GM18505 (cell line): ENCODE results near the gene HOTAIR.

Experiments
- ATAC-seq: cut with Tn5 transposase; IDR thresholded peaks from one replicate; pipeline ENCODE4 v1.9.1; 2021; ENCODE audit not compliant: unreplicated experiment
- POLR2A ChIP-seq: IDR thresholded peaks from 4 replicates; pipeline ENCODE4 v1.6.1; 2011; ENCODE audit warnings: borderline replicate concordance; ENCODE audit not compliant: insufficient read depth, insufficient read length; ENCODE audit errors: extremely low read depth

Gene HOTAIR

DNA sequence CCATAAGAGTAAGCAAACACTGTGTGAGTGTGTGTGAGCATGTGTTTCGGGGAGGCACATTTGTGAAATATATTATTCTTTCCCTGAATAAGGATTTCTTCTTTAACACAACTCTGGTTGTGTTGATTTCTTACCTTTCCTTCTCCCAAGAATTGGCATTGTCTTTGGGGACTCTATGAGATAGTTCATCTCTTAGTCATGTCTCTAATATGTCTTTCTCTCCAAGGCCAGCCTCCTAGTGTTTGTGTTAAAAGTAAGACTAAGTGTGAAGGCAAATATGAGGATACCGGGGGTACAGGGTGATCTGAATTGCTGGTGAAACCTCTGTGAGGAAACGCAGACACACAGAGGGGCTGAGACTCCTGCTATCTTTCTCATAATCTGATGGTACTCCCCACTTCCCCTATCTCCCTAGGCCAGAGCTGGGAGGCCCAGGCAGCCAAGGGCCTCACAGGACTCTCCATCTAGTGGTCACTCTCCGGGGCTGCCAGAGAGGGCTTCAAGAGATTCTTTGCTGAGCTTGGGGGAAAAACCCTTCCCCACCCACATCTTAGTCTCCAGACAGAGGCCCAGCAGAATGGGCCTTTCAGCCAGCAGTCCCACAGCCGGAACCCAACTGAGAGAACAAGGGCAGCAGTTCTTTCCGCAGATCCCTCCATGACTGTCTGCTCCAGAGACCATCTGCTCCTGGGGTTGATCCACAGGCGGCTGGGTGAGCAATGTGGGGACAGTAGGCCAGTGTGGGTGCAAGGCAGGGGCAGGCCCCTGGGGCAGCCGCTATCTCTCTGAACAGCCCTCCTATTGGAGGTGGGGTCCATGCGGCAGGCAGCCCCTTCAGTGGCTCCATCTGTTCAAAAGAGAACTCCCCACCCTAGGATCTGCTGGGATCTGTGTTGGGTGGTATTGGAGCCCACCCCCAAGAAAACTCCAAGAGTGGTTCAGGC lies 25.8 kb downstream of the HOTAIR start:
- TF ChIP-seq POLR2A: no peak
- ATAC-seq: no peak

DNA sequence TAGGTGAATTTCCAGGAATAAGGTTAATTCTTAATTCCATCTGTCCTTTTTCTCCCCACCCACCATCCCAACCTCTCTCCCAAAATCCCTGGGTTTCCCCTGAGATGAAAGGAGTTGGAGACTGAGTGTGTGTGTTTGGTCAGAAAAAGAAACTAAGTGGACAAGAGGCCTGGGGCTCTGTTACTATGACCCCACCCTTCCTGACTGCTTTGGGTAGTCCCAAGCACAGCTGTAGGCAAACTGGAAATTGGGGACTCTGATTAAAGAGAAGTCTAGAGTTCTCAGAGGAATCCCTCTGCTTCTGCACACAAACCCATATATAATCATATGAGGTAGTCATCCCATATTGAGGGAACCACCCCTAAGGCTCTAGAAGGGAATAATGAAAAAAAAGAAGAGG lies 27.0 kb downstream of the HOTAIR start:
- ATAC-seq: no peak

DNA sequence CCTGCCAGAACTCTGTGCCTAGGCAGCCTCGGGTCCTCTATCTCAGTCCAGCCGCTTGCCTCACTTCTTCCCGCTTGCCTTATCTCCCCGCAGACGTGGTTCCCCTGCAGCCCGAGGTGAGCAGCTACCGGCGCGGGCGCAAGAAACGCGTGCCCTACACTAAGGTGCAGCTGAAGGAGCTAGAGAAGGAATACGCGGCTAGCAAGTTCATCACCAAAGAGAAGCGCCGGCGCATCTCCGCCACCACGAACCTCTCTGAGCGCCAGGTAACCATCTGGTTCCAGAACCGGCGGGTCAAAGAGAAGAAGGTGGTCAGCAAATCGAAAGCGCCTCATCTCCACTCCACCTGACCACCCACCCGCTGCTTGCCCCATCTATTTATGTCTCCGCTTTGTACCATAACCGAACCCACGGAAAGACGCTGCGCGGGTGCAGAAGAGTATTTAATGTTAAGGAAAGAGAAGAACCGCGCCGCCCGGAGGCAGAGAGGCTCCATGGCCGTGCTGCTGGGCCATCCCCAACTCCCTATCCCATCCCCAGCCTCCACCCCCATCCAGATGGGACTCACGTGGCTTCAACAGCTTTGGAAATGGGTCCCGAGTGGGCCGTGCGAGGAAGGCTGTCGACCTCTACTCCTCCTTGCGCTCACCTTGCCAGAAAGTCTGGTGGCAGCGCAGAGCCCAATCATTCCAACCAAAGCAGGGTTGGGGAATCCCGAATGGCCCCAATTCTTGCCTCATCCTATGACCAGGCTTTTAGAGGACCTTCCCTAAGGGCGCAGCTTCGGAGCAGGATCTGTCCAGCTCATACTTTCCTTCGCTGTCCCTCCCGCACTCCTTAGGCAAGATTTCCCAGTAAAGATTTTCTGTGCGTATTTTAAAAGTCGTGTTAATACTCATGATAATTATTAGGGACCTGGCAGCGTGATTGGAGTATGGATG lies 29.6 kb downstream of the HOTAIR start:
- ATAC-seq: no peak
- TF ChIP-seq POLR2A: no peak

More for the DNA sequence above, 27.0 kb downstream of the HOTAIR start:
- TF ChIP-seq POLR2A: no peak

DNA sequence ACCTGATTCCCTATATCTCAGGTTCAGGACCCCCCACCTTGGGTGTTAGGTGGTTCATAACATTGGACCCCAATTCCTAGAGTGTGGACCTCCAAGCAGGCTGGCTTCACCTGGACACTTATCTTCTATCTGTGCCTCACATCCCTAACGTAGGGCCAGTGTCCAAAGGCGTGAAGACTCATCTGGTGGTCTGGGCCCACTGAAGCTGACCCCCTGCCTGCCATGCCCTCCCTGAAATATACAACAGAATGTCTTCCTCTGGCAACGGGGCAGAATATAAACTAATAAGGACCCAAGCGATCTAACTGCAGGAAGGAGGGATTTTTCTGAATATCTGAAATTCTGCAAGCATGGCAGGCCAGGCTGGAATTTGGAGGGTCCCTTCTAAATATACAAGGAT lies 30.5 kb downstream of the HOTAIR start:
- no peak for ATAC-seq
- no peak for TF ChIP-seq POLR2A

DNA sequence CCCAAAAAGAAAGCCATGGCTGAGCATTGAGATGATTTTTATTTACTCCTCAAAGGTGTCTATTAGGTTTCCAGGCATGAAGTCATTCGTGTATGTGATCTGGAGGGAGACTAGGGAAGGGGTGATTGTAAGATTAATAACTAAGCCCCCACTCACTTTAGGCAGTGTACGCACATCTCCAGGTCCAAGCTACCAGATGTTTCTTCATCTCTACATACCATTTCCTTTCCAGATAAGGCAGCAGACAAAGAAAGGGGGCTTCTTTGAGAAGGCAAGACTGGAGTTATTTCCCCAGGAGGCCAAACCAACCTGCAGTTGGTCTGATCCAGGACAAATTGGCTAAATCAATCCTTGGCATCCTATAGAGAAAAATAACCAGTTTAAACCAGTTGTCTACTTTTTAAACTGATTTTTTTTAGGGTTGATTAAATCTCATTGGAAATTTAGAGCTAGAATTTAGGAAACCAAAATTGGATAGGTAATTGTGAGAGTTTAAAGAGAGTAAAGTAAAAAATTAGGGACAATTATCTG lies 32.2 kb downstream of the HOTAIR start:
- no peak for TF ChIP-seq POLR2A
- ATAC-seq: no peak

DNA sequence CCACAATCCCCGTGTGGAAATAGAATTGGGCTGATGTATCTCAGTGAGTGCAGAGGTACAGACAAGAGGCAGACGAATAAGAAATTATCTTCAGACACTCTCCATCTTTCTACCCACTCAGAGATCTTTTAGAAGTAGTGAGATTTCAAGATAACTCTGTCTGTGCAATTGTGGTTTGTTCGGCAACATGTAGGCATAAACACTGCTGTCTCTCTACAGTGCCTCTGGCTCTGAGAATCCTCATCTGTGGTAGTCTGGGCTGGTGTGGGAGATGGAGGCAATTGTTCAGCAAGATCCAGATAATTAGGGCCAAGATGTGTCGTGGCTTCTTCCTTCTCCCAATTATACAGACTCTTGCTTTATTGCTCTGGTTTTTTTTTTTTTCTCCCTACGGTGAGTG lies 33.0 kb downstream of the HOTAIR start:
- TF ChIP-seq POLR2A: no peak
- no peak for ATAC-seq

DNA sequence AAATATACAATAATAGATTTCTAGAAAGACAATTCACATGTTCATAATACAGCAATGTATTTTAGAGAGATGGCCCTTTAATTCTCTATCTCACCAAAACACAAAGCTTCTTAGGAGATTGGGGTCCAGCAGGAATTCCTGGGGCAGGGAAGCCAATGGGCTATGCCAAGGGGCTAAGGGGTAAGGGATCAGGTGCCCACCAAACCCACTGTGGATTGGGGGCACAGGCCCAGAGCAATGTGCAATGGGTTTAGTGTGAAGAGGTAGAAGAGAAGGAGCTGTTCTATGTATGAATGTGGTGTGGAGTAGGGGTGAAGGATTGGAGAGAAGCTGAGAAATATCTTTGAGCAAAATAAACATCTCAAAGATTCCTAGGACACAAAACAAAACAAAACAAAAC lies 33.6 kb downstream of the HOTAIR start:
- no peak for ATAC-seq
- TF ChIP-seq POLR2A: no peak

DNA sequence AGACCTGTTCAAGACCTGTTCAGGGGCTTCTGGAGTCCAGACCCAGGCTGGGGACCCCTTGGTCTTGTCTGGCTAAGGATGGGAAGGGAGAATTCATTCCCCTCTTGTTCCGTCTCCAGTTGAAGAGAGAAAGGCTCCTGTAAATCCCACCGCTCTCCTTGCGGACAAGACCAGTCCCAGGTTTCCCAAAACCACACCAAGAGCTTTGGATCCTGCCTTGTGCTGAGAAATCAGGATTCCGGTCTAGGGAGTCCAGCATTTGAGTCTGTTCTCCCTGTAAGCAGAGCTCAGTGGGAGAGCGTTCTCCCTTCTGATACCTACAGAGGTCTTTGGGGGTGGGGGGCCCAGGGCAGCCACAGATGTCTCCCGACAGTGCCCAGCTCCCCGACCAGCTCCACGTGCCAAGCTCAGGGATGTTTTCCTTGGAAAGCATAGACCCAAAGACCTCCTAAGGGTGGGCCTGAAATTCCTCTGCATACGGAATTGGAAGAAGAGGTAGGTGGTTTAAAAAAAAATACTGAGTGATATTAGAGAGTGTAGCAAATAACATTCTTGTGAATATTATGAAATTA lies 34.2 kb downstream of the HOTAIR start:
- ATAC-seq: no peak
- no peak for TF ChIP-seq POLR2A

DNA sequence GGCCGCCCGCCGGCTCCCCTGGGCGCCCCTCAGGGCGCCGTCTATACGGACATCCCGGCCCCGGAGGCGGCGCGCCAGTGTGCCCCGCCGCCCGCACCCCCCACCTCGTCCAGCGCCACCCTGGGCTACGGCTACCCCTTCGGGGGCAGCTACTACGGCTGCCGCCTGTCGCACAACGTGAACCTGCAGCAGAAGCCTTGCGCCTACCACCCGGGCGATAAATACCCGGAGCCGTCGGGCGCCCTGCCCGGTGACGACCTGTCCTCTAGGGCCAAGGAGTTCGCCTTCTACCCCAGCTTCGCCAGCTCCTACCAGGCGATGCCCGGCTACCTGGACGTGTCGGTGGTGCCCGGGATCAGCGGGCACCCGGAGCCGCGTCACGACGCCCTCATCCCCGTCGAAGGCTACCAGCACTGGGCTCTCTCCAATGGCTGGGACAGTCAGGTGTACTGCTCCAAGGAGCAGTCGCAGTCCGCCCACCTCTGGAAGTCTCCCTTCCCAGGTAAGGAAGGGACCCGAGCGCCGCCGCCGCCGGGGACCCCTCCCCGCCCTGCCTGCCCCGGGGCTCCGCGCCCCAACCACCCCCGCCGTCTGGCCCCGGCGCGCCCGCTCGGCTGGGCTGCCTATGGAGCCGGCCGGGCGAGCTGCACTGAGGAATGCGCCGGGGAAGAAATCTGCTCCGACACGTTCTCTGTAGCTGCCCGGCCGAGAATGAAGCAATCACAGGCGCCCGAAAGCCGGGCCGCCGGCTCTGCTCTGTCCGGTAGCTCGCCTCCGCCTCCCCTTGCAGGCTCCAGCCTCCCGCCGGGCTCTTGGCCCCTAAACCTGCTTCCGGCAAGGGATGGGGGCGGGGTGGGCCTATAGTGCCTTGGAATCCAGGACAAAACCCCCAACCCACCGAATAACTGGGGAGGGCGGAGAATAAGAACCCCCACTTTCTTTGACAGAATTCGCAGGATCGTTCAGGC lies 35.3 kb downstream of the HOTAIR start:
- no peak for ATAC-seq
- no peak for TF ChIP-seq POLR2A

DNA sequence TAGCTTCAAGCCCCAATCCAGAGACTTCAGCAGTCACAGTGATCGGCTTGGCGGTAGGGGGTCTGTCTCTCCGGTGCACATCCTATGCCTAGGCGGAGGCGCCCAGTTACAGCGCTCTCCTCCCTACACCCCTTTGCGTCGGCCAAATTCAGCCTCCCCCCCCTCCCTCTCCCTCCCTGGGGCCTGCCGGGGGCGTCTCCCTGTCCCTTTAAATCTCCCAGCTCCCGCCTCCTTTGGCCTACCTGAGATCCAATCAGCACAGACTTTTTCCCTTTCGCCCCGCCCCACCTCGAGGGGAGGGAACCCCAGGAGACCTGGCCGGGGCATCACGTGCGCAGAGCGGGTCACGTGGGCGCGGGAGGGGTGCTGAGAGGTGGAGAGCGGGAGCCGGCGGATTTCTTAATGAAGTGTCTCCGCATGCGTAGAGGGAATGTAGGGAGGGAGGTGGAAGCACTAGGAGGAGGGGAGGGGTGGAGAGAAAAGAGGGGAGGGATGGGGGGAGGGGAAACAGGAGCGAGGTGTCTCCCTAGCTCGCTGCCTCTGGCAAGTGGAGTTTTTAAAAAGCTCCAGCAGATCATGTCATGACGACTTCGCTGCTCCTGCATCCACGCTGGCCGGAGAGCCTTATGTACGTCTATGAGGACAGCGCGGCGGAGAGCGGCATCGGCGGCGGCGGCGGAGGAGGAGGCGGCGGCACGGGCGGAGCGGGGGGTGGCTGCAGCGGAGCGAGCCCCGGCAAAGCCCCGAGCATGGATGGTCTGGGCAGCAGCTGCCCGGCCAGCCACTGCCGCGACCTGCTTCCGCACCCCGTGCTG lies 36.2 kb downstream of the HOTAIR start, which contains the start of gene HOXC13:
Gene HOXC13, plus strand, starts transcription at position 506 of the 815 bp plus-strand sequence. Its CDS starts 76 bp downstream, at position 582.
- ATAC-seq: no peak
- TF ChIP-seq POLR2A: no peak

DNA sequence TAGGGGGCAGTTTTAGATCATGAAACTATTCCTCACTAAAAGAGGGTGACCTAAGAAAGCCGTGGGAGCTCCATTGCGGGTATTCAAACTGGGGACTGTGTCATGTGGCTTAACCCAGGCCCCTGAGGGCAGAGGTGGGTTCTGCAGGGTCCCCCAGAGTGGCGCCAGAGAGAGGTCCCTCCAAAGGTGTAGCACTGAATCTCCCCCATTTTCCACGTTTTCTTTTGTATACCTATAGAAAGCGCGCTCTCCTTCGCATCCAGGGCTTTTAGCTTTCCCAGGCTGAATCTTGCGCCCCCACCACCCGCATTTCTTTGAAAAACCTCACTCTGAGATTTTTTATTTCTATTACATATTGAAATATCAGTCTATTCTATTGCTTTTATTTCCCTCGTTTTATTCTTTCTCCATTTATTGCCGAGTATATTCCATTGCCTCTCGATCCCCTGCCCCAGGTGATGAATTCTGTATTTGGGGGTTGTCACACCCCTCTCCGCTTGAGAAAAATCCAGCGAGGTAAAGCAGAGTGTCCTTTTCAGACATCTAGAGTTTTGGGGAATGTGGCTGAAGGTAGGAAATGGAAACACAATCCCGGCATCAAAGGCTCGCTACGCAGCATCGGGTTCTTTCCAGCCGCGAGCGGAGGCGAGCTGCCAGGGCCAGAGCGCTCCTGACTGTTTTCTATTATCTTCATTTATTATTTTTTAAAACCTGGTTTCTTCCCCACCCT lies 37.0 kb downstream of the HOTAIR start:
- ATAC-seq: no peak
- no peak for TF ChIP-seq POLR2A

DNA sequence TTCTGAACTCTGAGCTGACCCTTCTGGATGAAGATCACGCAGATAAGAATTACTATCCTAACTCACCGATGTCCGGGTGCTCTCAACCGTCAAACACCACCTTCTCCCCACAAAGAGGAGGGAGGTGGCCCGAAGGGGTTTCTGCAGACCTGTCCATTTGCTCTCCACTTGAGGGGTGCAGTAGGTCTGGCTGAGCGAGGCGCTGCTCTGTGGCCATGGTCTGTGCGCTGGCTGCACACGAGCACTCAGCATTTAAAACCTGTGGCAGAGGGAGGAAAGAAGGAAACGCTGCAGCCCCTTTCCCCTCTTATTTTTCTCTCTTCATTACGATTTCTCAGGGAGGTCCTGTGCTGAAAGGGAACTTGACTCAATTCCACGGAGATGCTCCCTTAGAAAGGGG lies 37.7 kb downstream of the HOTAIR start:
- no peak for ATAC-seq
- no peak for TF ChIP-seq POLR2A
